ENCODE data around the gene TMEM181. TPM values are rescaled to one million over a fixed set of nuclear protein-coding genes. Genes with fewer than 3 reads are reported as not detected.

Gene TMEM181
- polyA plus RNA-seq, 1 of the 3 experiments (the other 2 are of a cell fraction): 19.5 TPM

DNA sequence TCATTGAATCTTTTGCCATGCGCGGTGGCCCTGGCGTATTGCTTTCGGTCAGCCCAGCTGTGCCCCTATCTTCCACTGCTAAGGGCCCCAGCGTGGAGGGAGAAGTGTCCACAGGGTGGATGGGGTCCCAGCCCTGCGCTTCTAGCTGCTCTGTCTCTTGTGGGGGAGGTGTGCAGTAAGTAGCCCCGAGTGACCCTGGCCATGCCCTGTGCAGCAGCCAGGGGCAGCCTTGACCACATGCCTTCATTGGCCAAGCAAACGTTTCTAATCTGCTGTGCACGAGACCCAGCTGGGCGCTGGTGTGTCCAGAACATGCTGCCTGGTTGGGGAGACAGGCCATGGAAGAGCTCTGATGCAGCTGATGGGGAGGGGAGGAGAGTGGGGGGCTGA, 13.6 kb downstream of the TMEM181 start:
- H3K4me3 ChIP-seq (ENCODE audit: low read depth in 2 of 2, low read length in 1 of 2): no peak overlapping the region
- H3K4me1 ChIP-seq (ENCODE audit: control insufficient read depth in 1 of 2, insufficient read depth in 2 of 2, low read depth in 1 of 2, low read length in 1 of 2): peaks cover 0 to 6% of the 10 kb centered on the region in 2 experiments; a peak in 1 of 4 replicates
- H4K20me1 ChIP-seq (ENCODE audit: insufficient read depth): peaks cover 17% of the 10 kb centered on the region; the same call in 1 of the 2 replicates
- no peak overlapping the region for H3K4me2 ChIP-seq
- H3K36me3 ChIP-seq (replicated peaks in 1 of 2; ENCODE audit: control insufficient read depth in 1 of 2, insufficient read depth in 2 of 2, low read length in 1 of 2): peaks cover 0 to 20% of the 10 kb centered on the region in 2 experiments
- DNase-seq: no peak
- ChIA-PET CTCF (interaction anchor here (1.6 kb wide), 3 partner anchors 9 to 352 kb away, joined by 3 to 6 read pairs (median 4); no protein-coding TSS in a partner anchor), POLR2A (no interaction called here)
- H3K9ac ChIP-seq: no peak overlapping the region
- H3K9me2 ChIP-seq: no peaks in the 10 kb centered on the region
- H3K79me2 ChIP-seq (ENCODE audit: insufficient read depth): peaks cover 76% of the 10 kb centered on the region
- peaks cover 5% of the 10 kb centered on the region for H3F3A ChIP-seq (replicated peaks; ENCODE audit: insufficient read depth)
- no peak overlapping the region for H3K27ac ChIP-seq (ENCODE audit: low read depth in 2 of 2, low read length in 1 of 2)
- no peak overlapping the region for H2AFZ ChIP-seq (ENCODE audit: low read depth)
- 85% methylated on average over 10 of the region's 10 CpGs for WGBS (ENCODE audit: low lambda C conversion rate)
- H3K27me3 ChIP-seq (ENCODE audit: insufficient read depth): no peaks in the 10 kb centered on the region
- TF ChIP-seq, protein P1, sequence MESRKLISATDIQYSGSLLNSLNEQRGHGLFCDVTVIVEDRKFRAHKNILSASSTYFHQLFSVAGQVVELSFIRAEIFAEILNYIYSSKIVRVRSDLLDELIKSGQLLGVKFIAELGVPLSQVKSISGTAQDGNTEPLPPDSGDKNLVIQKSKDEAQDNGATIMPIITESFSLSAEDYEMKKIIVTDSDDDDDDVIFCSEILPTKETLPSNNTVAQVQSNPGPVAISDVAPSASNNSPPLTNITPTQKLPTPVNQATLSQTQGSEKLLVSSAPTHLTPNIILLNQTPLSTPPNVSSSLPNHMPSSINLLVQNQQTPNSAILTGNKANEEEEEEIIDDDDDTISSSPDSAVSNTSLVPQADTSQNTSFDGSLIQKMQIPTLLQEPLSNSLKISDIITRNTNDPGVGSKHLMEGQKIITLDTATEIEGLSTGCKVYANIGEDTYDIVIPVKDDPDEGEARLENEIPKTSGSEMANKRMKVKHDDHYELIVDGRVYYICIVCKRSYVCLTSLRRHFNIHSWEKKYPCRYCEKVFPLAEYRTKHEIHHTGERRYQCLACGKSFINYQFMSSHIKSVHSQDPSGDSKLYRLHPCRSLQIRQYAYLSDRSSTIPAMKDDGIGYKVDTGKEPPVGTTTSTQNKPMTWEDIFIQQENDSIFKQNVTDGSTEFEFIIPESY (IDR thresholded peaks at IDR 0.05; ENCODE audit: borderline replicate concordance, low read depth): no peak
- TF ChIP-seq, protein P2, sequence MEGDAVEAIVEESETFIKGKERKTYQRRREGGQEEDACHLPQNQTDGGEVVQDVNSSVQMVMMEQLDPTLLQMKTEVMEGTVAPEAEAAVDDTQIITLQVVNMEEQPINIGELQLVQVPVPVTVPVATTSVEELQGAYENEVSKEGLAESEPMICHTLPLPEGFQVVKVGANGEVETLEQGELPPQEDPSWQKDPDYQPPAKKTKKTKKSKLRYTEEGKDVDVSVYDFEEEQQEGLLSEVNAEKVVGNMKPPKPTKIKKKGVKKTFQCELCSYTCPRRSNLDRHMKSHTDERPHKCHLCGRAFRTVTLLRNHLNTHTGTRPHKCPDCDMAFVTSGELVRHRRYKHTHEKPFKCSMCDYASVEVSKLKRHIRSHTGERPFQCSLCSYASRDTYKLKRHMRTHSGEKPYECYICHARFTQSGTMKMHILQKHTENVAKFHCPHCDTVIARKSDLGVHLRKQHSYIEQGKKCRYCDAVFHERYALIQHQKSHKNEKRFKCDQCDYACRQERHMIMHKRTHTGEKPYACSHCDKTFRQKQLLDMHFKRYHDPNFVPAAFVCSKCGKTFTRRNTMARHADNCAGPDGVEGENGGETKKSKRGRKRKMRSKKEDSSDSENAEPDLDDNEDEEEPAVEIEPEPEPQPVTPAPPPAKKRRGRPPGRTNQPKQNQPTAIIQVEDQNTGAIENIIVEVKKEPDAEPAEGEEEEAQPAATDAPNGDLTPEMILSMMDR (IDR thresholded peaks at IDR 0.05): no peak
- no peak for TF ChIP-seq RAD21 (IDR thresholded peaks at IDR 0.05; ENCODE audit: low read length)
- TF ChIP-seq, protein P3, sequence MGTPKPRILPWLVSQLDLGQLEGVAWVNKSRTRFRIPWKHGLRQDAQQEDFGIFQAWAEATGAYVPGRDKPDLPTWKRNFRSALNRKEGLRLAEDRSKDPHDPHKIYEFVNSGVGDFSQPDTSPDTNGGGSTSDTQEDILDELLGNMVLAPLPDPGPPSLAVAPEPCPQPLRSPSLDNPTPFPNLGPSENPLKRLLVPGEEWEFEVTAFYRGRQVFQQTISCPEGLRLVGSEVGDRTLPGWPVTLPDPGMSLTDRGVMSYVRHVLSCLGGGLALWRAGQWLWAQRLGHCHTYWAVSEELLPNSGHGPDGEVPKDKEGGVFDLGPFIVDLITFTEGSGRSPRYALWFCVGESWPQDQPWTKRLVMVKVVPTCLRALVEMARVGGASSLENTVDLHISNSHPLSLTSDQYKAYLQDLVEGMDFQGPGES (IDR thresholded peaks at IDR 0.05; ENCODE audit: low read depth, low read length): no peak
- TF ChIP-seq SMC3 (IDR thresholded peaks at IDR 0.05; ENCODE audit: low read depth, low read length): no peak
- TF ChIP-seq TEAD4 (IDR thresholded peaks at IDR 0.05; ENCODE audit: borderline replicate concordance, insufficient read depth): no peak
- TF ChIP-seq FOXM1 (IDR thresholded peaks at IDR 0.05; ENCODE audit: low read depth): no peak
- TF ChIP-seq FOSL2 (IDR thresholded peaks at IDR 0.05; ENCODE audit: borderline replicate concordance, low read depth): no peak
- no peak for TF ChIP-seq MEF2A (IDR thresholded peaks at IDR 0.05; ENCODE audit: borderline replicate concordance, low read depth)
- no peaks in the 10 kb centered on the region for H3K9me3 ChIP-seq

DNA sequence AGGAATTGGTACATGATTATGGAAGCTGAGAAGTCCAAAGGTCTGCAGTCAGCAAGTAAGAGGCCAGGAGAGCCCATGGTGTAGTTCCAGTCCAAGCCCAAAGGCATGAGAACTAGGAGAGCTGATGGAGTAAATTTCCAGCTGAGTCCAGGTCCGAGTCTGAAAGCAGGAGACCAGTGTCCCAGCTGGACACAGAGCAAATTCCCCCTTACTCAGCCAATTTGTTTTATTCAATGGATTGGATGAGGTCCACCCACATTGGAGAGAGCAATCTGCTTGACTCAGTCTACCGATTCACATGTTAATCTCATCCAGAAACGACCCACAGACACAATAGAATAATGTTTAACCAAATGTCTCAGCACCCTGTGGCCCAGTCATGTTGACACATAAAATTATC, 14.9 kb downstream of the TMEM181 start:
- H3K27ac ChIP-seq (ENCODE audit: low read depth in 2 of 2, low read length in 1 of 2): no peak overlapping the region
- no peak overlapping the region for H3K9ac ChIP-seq
- no peak overlapping the region for H3K4me2 ChIP-seq
- H4K20me1 ChIP-seq (ENCODE audit: insufficient read depth): 0 out of 2 replicates have a peak, but pooled peaks cover 6% of the 10 kb centered on the region
- H3F3A ChIP-seq (replicated peaks; ENCODE audit: insufficient read depth): peaks cover 5% of the 10 kb centered on the region
- H3K36me3 ChIP-seq (replicated peaks in 1 of 2; ENCODE audit: control insufficient read depth in 1 of 2, insufficient read depth in 2 of 2, low read length in 1 of 2): peaks cover 0 to 20% of the 10 kb centered on the region in 2 experiments
- H3K9me2 ChIP-seq: no peaks in the 10 kb centered on the region
- POLR2A ChIA-PET: no interaction called here
- DNase-seq: no peak
- WGBS (ENCODE audit: low lambda C conversion rate): 98% methylated on average over 3 of the region's 3 CpGs
- no peak overlapping the region for H2AFZ ChIP-seq (ENCODE audit: low read depth)
- no peaks in the 10 kb centered on the region for H3K27me3 ChIP-seq (ENCODE audit: insufficient read depth)
- CTCF ChIA-PET: no interaction called here
- H3K79me2 ChIP-seq (ENCODE audit: insufficient read depth): peaks cover 76% of the 10 kb centered on the region
- H3K4me3 ChIP-seq (ENCODE audit: low read depth in 2 of 2, low read length in 1 of 2): no peak overlapping the region
- no peaks in the 10 kb centered on the region for H3K9me3 ChIP-seq
- peaks cover 0 to 6% of the 10 kb centered on the region in 2 experiments; a peak in 1 of 4 replicates for H3K4me1 ChIP-seq (ENCODE audit: control insufficient read depth in 1 of 2, insufficient read depth in 2 of 2, low read depth in 1 of 2, low read length in 1 of 2)
- TF ChIP-seq, protein P2 (IDR thresholded peaks at IDR 0.05): no peak
- no peak for TF ChIP-seq RAD21 (IDR thresholded peaks at IDR 0.05; ENCODE audit: low read length)
- no peak for TF ChIP-seq RXRA (IDR thresholded peaks at IDR 0.05; ENCODE audit: borderline replicate concordance, low read depth)
- no peak for TF ChIP-seq TAF1 (IDR thresholded peaks at IDR 0.05; ENCODE audit: borderline replicate concordance, low read depth, low read length)
- TF ChIP-seq JUND (IDR thresholded peaks at IDR 0.05): no peak
- TF ChIP-seq, protein P4, sequence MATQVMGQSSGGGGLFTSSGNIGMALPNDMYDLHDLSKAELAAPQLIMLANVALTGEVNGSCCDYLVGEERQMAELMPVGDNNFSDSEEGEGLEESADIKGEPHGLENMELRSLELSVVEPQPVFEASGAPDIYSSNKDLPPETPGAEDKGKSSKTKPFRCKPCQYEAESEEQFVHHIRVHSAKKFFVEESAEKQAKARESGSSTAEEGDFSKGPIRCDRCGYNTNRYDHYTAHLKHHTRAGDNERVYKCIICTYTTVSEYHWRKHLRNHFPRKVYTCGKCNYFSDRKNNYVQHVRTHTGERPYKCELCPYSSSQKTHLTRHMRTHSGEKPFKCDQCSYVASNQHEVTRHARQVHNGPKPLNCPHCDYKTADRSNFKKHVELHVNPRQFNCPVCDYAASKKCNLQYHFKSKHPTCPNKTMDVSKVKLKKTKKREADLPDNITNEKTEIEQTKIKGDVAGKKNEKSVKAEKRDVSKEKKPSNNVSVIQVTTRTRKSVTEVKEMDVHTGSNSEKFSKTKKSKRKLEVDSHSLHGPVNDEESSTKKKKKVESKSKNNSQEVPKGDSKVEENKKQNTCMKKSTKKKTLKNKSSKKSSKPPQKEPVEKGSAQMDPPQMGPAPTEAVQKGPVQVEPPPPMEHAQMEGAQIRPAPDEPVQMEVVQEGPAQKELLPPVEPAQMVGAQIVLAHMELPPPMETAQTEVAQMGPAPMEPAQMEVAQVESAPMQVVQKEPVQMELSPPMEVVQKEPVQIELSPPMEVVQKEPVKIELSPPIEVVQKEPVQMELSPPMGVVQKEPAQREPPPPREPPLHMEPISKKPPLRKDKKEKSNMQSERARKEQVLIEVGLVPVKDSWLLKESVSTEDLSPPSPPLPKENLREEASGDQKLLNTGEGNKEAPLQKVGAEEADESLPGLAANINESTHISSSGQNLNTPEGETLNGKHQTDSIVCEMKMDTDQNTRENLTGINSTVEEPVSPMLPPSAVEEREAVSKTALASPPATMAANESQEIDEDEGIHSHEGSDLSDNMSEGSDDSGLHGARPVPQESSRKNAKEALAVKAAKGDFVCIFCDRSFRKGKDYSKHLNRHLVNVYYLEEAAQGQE (IDR thresholded peaks at IDR 0.05; ENCODE audit: low read depth, low read length): no peak
- TF ChIP-seq, protein P5, sequence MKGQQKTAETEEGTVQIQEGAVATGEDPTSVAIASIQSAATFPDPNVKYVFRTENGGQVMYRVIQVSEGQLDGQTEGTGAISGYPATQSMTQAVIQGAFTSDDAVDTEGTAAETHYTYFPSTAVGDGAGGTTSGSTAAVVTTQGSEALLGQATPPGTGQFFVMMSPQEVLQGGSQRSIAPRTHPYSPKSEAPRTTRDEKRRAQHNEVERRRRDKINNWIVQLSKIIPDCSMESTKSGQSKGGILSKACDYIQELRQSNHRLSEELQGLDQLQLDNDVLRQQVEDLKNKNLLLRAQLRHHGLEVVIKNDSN (IDR thresholded peaks at IDR 0.05; ENCODE audit: borderline replicate concordance, low read depth): no peak
